ENCODE data around the gene JCAD. TPM values are rescaled to one million over a fixed set of nuclear protein-coding genes. Genes with fewer than 3 reads are reported as not detected.

Gene JCAD
- total RNA-seq, 1 experiment from 2014 or later, result not detected

DNA sequence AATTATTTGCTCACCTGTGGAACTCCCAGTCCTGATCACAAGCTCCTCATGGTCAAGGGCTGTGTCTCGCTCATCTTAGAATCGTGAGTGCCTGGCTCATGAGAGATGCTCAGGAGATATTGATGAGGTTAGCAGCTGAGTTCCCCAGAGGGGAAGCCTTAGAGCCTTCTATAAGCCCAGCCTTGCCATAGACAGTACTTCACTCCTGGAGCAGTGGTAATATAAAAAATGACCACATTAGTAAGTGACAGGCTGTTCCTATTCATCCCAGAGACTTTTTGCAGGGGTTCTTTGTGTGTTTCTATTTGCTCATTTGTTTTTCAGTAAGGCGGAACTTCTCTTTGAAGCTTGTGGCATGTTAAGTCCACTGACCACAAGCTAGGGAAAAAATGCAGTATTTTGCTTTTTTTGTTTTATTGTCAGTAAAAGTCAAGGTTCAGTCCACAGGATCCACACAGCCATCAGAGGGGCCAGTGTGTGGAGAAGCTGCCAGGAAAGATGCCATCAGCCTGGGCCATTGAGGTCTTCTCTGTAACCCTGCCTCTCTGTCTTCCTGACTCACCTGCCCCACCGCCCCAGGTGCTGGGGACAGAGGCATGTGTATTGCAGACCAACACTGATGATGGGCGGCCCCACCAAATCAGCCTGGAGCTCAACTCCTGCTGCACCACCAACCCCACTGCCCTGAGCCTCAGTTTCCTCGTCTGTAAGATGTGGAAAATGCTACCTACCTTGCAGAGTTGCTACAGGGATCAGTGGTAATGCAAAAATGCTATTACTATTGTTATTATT lies 36.4 kb upstream of the JCAD start:
- Histone ChIP-seq H3K4me3 (ENCODE audit: low read length) (no peak overlapping the region), H2AFZ (ENCODE audit: low read length) (no peak overlapping the region), H3K9ac (ENCODE audit: low read length) (no peak overlapping the region), H4K20me1 (ENCODE audit: insufficient read depth, low read depth, low read length) (no peaks in the 10 kb centered on the region), H3K27me3 (ENCODE audit: low read length) (no peaks in the 10 kb centered on the region), H3K9me2 (replicated peaks; ENCODE audit: insufficient read depth, low read length) (no peaks in the 10 kb centered on the region), H3K4me2 (ENCODE audit: low read depth, low read length, poor library complexity, severe bottlenecking) (no peak overlapping the region), H3K9me3 (ENCODE audit: low read length) (no peaks in the 10 kb centered on the region), H3K27ac (ENCODE audit: low read length) (no peak overlapping the region), H3K79me2 (ENCODE audit: low read length) (no peaks in the 10 kb centered on the region), H3K36me3 (ENCODE audit: insufficient read depth, low read length) (no peaks in the 10 kb centered on the region), H3K4me1 (ENCODE audit: low read length) (no peaks in the 10 kb centered on the region)
- no peak for DNase-seq

DNA sequence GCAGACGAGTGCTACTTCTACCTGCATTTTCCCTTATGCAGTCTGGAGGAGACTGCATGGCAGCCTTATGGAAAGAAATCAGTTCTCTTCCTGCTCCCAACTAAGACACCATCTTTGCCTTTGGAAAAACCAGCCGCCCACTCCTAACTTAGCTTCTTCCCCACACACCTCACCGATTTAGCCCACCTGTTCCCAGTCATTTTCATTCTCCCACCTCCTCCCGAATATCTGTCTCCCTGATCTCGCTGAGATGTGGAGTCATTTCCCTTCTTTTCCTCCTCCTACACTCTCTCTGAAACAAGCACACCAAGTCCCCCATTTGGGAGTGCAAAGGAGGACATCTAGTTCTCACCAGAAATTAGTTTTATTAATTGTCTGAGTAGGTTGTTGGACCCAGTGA lies 35.2 kb upstream of the JCAD start:
- no peaks in the 10 kb centered on the region for H3K79me2 ChIP-seq (ENCODE audit: low read length)
- no peaks in the 10 kb centered on the region for H4K20me1 ChIP-seq (ENCODE audit: insufficient read depth, low read depth, low read length)
- H3K4me1 ChIP-seq (ENCODE audit: low read length), result no peaks in the 10 kb centered on the region
- no peaks in the 10 kb centered on the region for H3K9me3 ChIP-seq (ENCODE audit: low read length)
- H3K4me2 ChIP-seq (ENCODE audit: low read depth, low read length, poor library complexity, severe bottlenecking), result no peak overlapping the region
- H3K27ac ChIP-seq (ENCODE audit: low read length), result no peak overlapping the region
- H3K27me3 ChIP-seq (ENCODE audit: low read length), result no peaks in the 10 kb centered on the region
- no peak for DNase-seq
- no peaks in the 10 kb centered on the region for H3K9me2 ChIP-seq (replicated peaks; ENCODE audit: insufficient read depth, low read length)
- H3K4me3 ChIP-seq (ENCODE audit: low read length), result no peak overlapping the region
- no peak overlapping the region for H2AFZ ChIP-seq (ENCODE audit: low read length)
- H3K9ac ChIP-seq (ENCODE audit: low read length), result no peak overlapping the region
- no peaks in the 10 kb centered on the region for H3K36me3 ChIP-seq (ENCODE audit: insufficient read depth, low read length)

DNA sequence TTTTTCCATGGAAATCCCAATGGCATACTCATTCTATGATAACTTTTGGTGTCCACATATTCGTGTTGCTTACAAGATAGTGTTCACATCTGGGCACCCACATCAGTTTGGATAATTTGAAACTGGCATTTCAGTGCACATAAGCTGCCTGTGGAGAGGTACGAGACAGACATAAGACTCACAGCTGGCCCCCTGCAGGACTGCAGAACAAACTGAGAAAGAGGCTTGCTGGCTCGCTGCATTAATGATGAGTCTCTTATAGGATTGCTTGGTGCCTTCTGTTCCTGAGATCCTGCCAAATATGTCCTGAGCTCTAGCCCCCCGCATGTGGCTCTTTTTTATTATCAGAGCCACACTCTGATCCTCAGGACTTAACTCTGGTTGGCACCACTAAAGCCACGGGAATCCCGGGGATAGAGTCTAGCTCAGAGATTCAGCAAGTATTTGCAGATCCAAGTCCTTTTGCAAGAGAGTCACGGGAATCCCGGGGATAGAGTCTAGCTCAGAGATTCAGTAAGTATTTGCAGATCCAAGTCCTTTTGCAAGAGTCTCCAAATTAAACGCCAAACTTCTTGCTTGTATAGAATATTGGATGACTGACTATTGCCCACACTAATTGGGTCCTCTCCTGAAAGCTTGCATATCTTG lies 34.0 kb upstream of the JCAD start:
- H3K27me3 ChIP-seq (ENCODE audit: low read length), result no peaks in the 10 kb centered on the region
- no peak overlapping the region for H3K4me2 ChIP-seq (ENCODE audit: low read depth, low read length, poor library complexity, severe bottlenecking)
- H2AFZ ChIP-seq (ENCODE audit: low read length), result no peak overlapping the region
- H4K20me1 ChIP-seq (ENCODE audit: insufficient read depth, low read depth, low read length), result no peaks in the 10 kb centered on the region
- no peak overlapping the region for H3K9ac ChIP-seq (ENCODE audit: low read length)
- H3K9me3 ChIP-seq (ENCODE audit: low read length), result no peaks in the 10 kb centered on the region
- no peaks in the 10 kb centered on the region for H3K9me2 ChIP-seq (replicated peaks; ENCODE audit: insufficient read depth, low read length)
- DNase-seq, result no peak
- no peak overlapping the region for H3K4me3 ChIP-seq (ENCODE audit: low read length)
- no peaks in the 10 kb centered on the region for H3K79me2 ChIP-seq (ENCODE audit: low read length)
- H3K4me1 ChIP-seq (ENCODE audit: low read length), result no peaks in the 10 kb centered on the region
- no peaks in the 10 kb centered on the region for H3K36me3 ChIP-seq (ENCODE audit: insufficient read depth, low read length)
- H3K27ac ChIP-seq (ENCODE audit: low read length), result no peak overlapping the region

DNA sequence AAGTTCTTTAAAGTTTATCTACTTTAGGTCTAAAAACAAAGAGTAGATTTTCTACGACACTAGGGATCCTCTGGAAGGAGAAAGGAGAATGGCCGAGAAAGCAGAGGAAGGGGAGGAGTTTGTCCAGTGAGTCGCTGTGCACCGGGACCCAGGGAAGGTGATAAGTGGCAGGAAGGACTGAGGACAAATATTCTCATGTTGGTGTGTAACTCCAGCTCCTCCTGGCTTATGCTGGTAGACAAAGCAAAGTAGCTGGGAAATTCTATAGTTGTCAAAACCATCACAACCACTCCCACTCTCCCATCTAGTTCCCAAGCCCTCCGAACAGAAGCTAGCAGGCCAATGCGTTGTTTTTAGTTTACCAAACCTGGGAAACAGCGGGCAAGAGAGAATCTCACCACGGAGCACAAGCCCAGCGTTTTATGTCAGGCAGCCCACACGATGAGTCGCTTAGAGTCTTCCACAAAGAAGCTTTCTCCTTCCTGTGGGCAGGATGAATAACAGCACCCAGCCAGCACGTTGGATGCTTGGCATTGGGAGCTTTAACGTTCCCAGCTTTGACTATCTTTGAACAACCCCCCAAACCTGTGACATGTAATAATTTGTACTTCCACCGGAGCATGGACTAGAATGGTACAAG lies 32.9 kb upstream of the JCAD start:
- Histone ChIP-seq H3K9ac (ENCODE audit: low read length) (no peak overlapping the region), H3K27me3 (ENCODE audit: low read length) (no peaks in the 10 kb centered on the region), H3K4me3 (ENCODE audit: low read length) (no peak overlapping the region), H3K9me3 (ENCODE audit: low read length) (no peaks in the 10 kb centered on the region), H3K27ac (ENCODE audit: low read length) (no peak overlapping the region), H3K79me2 (ENCODE audit: low read length) (no peaks in the 10 kb centered on the region), H3K9me2 (replicated peaks; ENCODE audit: insufficient read depth, low read length) (no peaks in the 10 kb centered on the region), H3K4me2 (ENCODE audit: low read depth, low read length, poor library complexity, severe bottlenecking) (no peak overlapping the region), H2AFZ (ENCODE audit: low read length) (no peak overlapping the region), H3K36me3 (ENCODE audit: insufficient read depth, low read length) (no peaks in the 10 kb centered on the region), H4K20me1 (ENCODE audit: insufficient read depth, low read depth, low read length) (no peaks in the 10 kb centered on the region), H3K4me1 (ENCODE audit: low read length) (no peaks in the 10 kb centered on the region)
- DNase-seq, result no peak

DNA sequence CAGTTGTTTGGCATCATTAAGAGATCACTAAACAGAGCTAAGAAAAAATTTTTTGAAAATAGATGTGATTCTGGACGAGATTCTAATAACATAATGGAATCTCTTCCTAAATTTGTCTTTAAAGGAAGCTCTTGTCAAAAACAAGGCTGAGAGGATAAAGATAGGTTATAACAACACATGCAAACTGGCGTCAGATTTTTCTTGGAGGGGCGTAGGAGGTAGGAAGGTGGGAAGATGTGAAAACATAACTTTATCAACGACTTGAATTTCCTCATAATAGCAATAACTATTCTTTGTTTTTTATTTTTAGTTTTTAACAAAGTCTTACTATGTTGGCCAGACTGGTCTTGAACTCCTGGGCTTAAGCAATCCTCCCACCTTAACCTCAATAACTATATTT lies 31.8 kb upstream of the JCAD start:
- no peak overlapping the region for H2AFZ ChIP-seq (ENCODE audit: low read length)

DNA sequence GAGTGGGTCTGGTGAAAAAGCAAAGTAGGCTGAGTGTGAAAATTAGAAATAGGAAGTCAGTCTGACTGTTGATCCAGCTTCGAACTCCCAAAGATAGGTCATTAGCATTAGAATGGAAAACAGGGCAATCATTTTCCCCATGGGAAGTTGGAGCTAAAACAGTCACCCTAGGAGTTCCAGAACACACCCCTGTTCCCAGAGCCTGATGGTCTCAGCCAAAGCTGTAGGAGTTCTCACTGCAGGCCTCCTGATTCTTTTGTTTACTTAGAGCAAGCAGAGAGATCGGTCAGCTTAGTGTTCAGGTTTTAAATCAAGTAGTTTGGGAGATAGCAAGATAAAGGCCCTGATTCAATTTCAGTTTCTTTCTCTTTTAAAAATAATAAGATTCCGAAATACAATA lies 28.8 kb upstream of the JCAD start:
- no peaks in the 10 kb centered on the region for H4K20me1 ChIP-seq (ENCODE audit: insufficient read depth, low read depth, low read length)
- no peak overlapping the region for H3K4me2 ChIP-seq (ENCODE audit: low read depth, low read length, poor library complexity, severe bottlenecking)
- H3K79me2 ChIP-seq (ENCODE audit: low read length), result no peaks in the 10 kb centered on the region
- no peaks in the 10 kb centered on the region for H3K9me2 ChIP-seq (replicated peaks; ENCODE audit: insufficient read depth, low read length)
- H3K9ac ChIP-seq (ENCODE audit: low read length), result no peak overlapping the region
- no peaks in the 10 kb centered on the region for H3K36me3 ChIP-seq (ENCODE audit: insufficient read depth, low read length)
- H2AFZ ChIP-seq (ENCODE audit: low read length), result no peak overlapping the region
- no peak for DNase-seq
- no peak overlapping the region for H3K27ac ChIP-seq (ENCODE audit: low read length)
- H3K4me3 ChIP-seq (ENCODE audit: low read length), result no peak overlapping the region
- no peaks in the 10 kb centered on the region for H3K4me1 ChIP-seq (ENCODE audit: low read length)
- H3K27me3 ChIP-seq (ENCODE audit: low read length), result no peaks in the 10 kb centered on the region
- H3K9me3 ChIP-seq (ENCODE audit: low read length), result no peaks in the 10 kb centered on the region

More for the DNA sequence above, 31.8 kb upstream of the JCAD start:
- Histone ChIP-seq H3K79me2 (ENCODE audit: low read length) (no peaks in the 10 kb centered on the region), H3K27me3 (ENCODE audit: low read length) (no peaks in the 10 kb centered on the region), H3K4me3 (ENCODE audit: low read length) (no peak overlapping the region), H3K9me3 (ENCODE audit: low read length) (no peaks in the 10 kb centered on the region), H3K36me3 (ENCODE audit: insufficient read depth, low read length) (no peaks in the 10 kb centered on the region), H3K4me2 (ENCODE audit: low read depth, low read length, poor library complexity, severe bottlenecking) (no peak overlapping the region), H3K4me1 (ENCODE audit: low read length) (no peaks in the 10 kb centered on the region), H4K20me1 (ENCODE audit: insufficient read depth, low read depth, low read length) (no peaks in the 10 kb centered on the region), H3K9ac (ENCODE audit: low read length) (no peak overlapping the region), H3K27ac (ENCODE audit: low read length) (no peak overlapping the region), H3K9me2 (replicated peaks; ENCODE audit: insufficient read depth, low read length) (no peaks in the 10 kb centered on the region)
- DNase-seq, result no peak

DNA sequence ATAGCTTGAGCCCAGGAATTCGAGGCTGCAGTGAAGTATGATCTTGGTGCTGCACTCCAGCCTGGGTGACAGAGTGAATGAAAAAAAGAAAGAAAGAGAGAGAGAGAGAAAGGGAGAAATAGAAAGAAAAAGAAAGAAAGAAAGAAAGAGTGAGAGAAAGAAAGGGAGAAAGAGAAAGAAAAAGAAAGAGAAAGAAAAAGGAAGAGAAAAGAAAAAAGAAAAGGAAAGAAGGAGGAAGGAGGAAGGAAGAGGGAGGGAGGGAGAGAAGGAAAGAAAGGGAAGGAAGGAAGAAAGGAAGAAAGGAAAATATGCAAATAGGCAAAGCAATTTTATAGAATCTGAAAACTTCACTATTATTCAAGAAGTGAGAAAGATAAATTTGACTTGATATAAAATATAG lies 24.5 kb upstream of the JCAD start:
- H3K4me1 ChIP-seq (ENCODE audit: low read length), result no peaks in the 10 kb centered on the region
- no peaks in the 10 kb centered on the region for H3K27me3 ChIP-seq (ENCODE audit: low read length)
- H3K27ac ChIP-seq (ENCODE audit: low read length), result no peak overlapping the region
- H3K4me3 ChIP-seq (ENCODE audit: low read length), result no peak overlapping the region
- no peak overlapping the region for H3K9ac ChIP-seq (ENCODE audit: low read length)
- no peaks in the 10 kb centered on the region for H4K20me1 ChIP-seq (ENCODE audit: insufficient read depth, low read depth, low read length)
- no peaks in the 10 kb centered on the region for H3K36me3 ChIP-seq (ENCODE audit: insufficient read depth, low read length)
- no peaks in the 10 kb centered on the region for H3K79me2 ChIP-seq (ENCODE audit: low read length)
- H3K9me2 ChIP-seq (replicated peaks; ENCODE audit: insufficient read depth, low read length), result no peaks in the 10 kb centered on the region
- H2AFZ ChIP-seq (ENCODE audit: low read length), result no peak overlapping the region
- H3K9me3 ChIP-seq (ENCODE audit: low read length), result 0 out of 2 replicates have a peak, but pooled peaks cover 3% of the 10 kb centered on the region
- H3K4me2 ChIP-seq (ENCODE audit: low read depth, low read length, poor library complexity, severe bottlenecking), result no peak overlapping the region
- no peak for DNase-seq

DNA sequence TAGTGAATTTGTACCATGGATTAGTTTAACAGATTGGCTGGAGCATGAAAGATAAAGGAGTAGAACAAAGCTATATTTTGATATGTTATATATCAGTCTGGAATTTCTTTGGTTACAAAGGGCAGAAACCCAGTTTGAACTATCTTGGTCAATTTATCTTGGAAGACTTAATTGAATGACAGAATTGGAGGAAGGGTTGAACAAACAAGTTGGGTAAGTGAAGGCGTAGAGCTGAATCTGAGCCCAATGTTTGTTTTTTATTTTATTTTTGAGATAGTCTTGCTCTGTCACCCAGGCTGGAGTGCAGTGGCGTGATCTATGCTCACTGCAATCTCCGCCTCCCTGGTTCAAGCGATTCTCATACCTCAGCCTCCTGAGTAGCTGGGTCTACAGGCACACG lies 21.8 kb upstream of the JCAD start:
- no peak overlapping the region for H3K9ac ChIP-seq (ENCODE audit: low read length)
- no peak overlapping the region for H2AFZ ChIP-seq (ENCODE audit: low read length)
- H3K27me3 ChIP-seq (ENCODE audit: low read length), result no peaks in the 10 kb centered on the region
- no peaks in the 10 kb centered on the region for H4K20me1 ChIP-seq (ENCODE audit: insufficient read depth, low read depth, low read length)
- no peak overlapping the region for H3K4me3 ChIP-seq (ENCODE audit: low read length)
- H3K4me1 ChIP-seq (ENCODE audit: low read length), result no peaks in the 10 kb centered on the region
- H3K36me3 ChIP-seq (ENCODE audit: insufficient read depth, low read length), result no peaks in the 10 kb centered on the region
- no peak overlapping the region for H3K27ac ChIP-seq (ENCODE audit: low read length)
- no peaks in the 10 kb centered on the region for H3K79me2 ChIP-seq (ENCODE audit: low read length)
- DNase-seq, result no peak
- no peaks in the 10 kb centered on the region for H3K9me2 ChIP-seq (replicated peaks; ENCODE audit: insufficient read depth, low read length)
- H3K4me2 ChIP-seq (ENCODE audit: low read depth, low read length, poor library complexity, severe bottlenecking), result no peak overlapping the region
- H3K9me3 ChIP-seq (ENCODE audit: low read length), result 0 out of 2 replicates have a peak, but pooled peaks cover 3% of the 10 kb centered on the region

All from Karpas-422 (cell line).